CD4-positive, alpha-beta T cell treated with Interleukin-2 at 100 ng/mL for 4 hours (primary cell): Measurements from ENCODE around the gene NACA.

Source experiments
- DNase-seq: peaks from one replicate; pipeline ENCODE4 v3.0.0-alpha.2; 2020; ENCODE audit warnings: low spot score

The NACA gene

GRCh38 chr12:56687223-56688128, 37.6 kb downstream of the NACA start:
- DNase-seq: peak; percentile 51

GRCh38 chr12:56684745-56685359, 40.2 kb downstream of the NACA start:
- no peak for DNase-seq

GRCh38 chr12:56682323-56682722, 42.8 kb downstream of the NACA start:
- DNase-seq: no peak

- no peak for DNase-seq
Observed at GRCh38 chr12:56679883-56680575, 45.1 kb downstream of the NACA start.

- no peak for DNase-seq
Observed at GRCh38 chr12:56678852-56679251, 46.2 kb downstream of the NACA start.

GRCh38 chr12:56677680-56678079, 47.4 kb downstream of the NACA start:
- no peak for DNase-seq

- no peak for DNase-seq
Observed at GRCh38 chr12:56676851-56677580, 48.1 kb downstream of the NACA start.

- DNase-seq: no peak
Observed at GRCh38 chr12:56671608-56672007, 53.5 kb downstream of the NACA start.

- DNase-seq: no peak
Observed at GRCh38 chr12:56670836-56671235, 54.3 kb downstream of the NACA start.

- no peak for DNase-seq
Observed at GRCh38 chr12:56668197-56668457, 57.0 kb downstream of the NACA start.
